GM21576 (cell line): ENCODE data around the gene DPM2.

Experiments
- ATAC-seq: cut with Tn5 transposase; IDR thresholded peaks from one replicate; pipeline ENCODE4 v1.9.1; 2021; ENCODE audit warnings: mild to moderate bottlenecking, moderate library complexity; ENCODE audit not compliant: unreplicated experiment

The DPM2 gene

GRCh38 chr9:127940593-127940992 is 2.9 kb upstream of the DPM2 start:
- ATAC-seq: no peak

GRCh38 chr9:127938298-127938690 is 640 bp upstream of the DPM2 start:
- ATAC-seq: no peak

GRCh38 chr9:127937056-127937387 is 632 bp downstream of the DPM2 start:
- ATAC-seq: no peak

- ATAC-seq: no peak
Observed at GRCh38 chr9:127936347-127936852, 1.3 kb downstream of the DPM2 start.

DNA sequence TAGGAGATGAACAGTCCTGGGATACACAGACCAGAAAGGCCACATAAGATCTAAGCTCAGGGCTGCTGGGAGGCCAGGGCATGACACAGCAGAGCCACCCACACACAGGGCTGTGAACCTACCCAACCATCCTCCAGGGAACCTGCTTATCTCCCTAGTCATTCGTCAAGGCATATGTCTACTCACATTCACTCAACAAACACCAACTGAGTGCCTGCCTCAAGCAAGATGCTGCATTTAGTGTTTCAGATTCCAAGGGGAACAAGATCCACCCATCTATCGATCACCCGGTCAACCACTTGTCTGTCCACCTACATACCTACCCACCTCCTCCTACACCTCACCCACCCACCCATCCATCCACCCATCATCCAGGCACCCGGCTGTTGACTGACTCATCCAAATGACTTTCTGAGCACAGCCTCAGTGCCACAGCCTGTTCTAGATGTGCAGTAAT is 1.9 kb downstream of the DPM2 start:
- no peak for ATAC-seq

DNA sequence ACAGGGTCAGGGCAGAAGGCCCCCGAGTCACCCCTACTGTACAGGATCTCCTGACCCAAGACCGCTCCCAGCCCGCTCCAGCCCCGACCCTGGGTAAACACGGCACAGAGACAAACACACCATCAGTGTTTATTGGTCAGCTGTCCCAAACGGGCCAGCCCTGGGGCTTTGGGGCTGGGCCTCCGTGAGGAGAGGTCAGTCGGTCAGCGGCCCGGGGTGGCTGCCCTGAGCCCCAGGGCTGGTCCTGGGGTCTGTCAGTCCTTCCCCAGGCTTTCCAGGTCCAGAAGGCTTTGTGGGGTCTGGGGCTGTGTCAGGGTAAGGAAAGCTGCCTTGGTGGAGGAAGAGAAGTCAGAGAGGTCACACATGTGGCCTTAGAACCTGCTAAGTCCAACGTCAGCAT is 2.7 kb downstream of the DPM2 start:
- no peak for ATAC-seq

- no peak for ATAC-seq
Observed at GRCh38 chr9:127934248-127934647, 3.4 kb downstream of the DPM2 start.

- ATAC-seq: peak; percentile 22
Observed at GRCh38 chr9:127931092-127931881, 6.4 kb downstream of the DPM2 start.

- ATAC-seq: peak; percentile 69
Observed at GRCh38 chr9:127930231-127931091, 7.2 kb downstream of the DPM2 start, which contains the start of gene PIP5KL1. PIP5KL1 (minus strand) TSS chr9:127930777; CDS start chr9:127930752, 25 bp downstream.

- ATAC-seq: no peak
Observed at GRCh38 chr9:127929625-127929979, 8.1 kb downstream of the DPM2 start.

DNA sequence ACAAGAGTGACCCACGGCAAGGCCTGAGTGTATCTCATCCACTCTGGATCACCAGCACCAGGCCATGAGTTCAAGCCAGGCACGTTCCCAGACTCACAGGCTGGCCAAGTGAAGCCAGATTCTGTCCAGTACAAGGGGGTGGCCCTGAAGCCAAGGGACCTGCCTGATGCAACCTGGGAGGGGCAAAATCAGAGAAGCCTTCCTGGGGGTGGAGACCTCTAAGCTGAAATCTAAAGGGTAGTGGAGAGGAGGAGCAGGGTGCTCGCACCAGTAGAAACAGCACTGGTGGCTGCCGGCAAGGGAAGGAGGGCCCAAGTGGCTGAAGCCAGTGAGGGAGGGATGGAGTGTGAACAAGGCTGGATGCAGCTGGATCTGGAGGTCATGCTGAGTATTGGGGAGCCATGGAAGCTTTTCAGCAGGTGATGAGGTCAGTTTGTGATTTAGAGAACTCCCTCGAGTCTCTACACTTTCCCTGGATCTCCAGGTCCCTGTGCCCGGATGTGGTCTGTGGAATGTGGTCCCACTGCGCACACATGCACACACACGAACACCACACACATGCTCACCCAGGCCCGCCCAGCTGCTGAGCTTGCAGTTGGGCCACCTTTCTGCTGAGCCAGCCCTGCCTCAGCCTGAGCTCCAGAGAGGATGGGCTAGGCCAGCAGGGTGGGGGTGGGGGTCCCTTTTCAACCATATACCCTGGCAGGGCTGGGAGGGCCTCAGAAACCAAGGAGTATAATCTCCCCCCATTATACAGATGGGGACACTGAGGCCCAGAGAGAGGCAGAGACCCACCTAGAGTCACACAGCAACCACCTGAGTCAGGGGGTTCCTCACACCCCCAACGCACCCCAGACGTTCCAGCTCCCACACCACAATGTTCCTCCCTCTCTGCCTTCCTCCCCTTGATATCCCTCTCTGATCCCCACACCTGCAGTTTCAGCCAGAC is 8.7 kb downstream of the DPM2 start:
- ATAC-seq: no peak

DNA sequence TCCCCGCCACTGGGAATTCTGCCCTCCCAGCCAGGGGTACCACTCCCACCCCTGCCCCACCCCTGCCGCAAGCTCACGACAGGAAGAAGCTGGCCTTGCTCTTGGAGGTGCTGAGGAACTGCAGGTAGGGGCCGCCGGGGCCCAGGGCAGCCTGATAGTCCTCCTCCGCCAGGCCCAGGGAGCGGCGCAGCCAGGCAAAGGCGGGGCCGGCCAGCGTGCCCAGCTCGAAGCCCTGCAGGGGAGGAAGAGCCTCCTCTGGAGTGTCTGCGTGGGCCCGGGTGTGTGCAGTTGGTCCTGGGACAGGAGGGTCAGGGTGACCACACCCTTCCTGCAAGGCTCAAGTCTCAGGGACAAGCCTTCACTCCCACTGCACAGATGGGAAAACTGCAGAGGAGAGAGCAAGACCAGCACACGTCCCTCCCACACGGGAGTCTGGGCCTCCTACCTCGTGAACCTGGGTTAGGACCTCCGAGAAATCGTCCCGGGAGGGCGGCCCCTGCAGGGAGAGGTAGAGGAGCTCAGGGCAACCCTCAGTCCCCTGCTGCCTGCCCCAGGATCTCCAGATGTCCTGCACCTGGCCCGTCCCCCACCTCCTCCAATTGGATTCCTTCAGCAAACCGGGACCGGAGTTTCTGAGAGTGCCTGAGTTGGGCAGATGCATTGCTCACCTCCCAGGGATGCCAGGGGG is 9.5 kb downstream of the DPM2 start:
- no peak for ATAC-seq

GRCh38 chr9:127927201-127927987 is 10.3 kb downstream of the DPM2 start:
- ATAC-seq: no peak

- ATAC-seq: no peak
Observed at GRCh38 chr9:127926906-127927200, 10.8 kb downstream of the DPM2 start.

GRCh38 chr9:127925959-127926905 is 11.4 kb downstream of the DPM2 start:
- ATAC-seq: no peak

DNA sequence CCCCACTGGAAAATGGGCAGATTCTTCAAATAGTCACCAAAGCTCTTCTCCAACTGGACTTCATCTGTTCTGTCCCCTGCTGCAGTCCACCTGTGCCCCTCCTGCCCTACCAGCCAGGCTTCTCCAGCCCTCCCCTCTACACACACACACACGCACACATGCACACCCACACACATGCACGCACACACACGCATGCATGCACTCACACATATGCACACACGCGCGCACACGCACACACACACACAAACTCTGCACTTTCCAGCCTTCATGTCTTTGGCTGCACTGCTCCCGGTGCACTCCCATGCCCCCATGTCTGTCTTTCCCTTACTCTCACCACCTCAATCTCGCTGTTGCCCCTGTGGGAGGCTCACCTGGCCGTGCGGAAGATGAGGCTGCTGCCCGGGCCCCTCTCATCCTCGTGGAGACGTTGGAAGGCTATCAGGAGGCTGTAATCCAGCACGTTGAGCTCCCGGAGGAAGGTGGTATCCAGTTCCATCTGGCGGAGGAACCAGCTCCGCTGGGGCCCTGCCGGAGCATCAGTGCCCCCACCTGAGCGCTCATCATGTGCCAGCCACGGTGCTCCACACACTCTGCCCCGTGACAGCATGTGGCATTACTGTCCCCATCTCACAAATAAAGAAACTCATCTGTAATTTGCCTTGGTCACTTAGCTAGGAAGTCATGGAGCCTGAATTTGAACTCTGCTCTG is 12.8 kb downstream of the DPM2 start:
- no peak for ATAC-seq

DNA sequence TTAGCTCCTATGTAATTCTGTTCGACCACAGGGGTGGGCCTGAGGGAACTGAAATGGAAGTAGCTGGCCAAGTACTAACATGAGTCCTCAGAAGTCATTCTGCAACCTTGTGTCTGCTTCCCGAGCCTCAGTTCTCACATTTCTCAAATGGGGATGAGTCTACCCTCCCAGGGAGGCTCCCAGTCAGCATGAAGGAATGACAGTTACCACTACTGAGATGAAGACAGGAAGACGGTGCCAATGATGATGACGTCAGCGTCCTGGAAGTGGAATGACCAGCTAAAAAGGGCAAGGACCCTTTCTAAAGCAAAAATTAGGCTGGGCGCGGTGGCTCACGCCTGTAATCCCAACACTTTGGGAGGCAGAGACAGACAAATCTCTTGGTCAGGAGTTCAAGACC is 13.9 kb downstream of the DPM2 start:
- ATAC-seq: no peak

GRCh38 chr9:127923046-127923445 is 14.6 kb downstream of the DPM2 start:
- ATAC-seq: no peak
